Loucy (cell line): ENCODE data around the gene CHCHD6.

Experiments
- H2AFZ ChIP-seq: fragments of 200-600 bp; sonication (generic); 2 replicates; pipeline ENCODE4 v1.6.0; 2016; ENCODE audit warnings: antibody characterized with exemption, mild to moderate bottlenecking, low read length, moderate library complexity
- H3F3A ChIP-seq: fragments of 200-600 bp; 2 replicates; pipeline ENCODE4 v1.6.0; 2016; ENCODE audit warnings: antibody characterized with exemption, low read depth, mild to moderate bottlenecking
- H3K27me3 ChIP-seq: fragments of 200-600 bp; sonication (generic); 2 replicates; pipeline ENCODE4 v1.6.1; 2014; ENCODE audit warnings: low read length, mild to moderate bottlenecking; ENCODE audit not compliant: insufficient read depth, poor library complexity, severe bottlenecking
- H3K36me3 ChIP-seq: fragments of 200-600 bp; sonication (generic); 2 replicates; pipeline ENCODE4 v1.6.1; 2016; ENCODE audit warnings: low read length; ENCODE audit not compliant: insufficient read depth
- H3K4me1 ChIP-seq: fragments of 200-600 bp; sonication (generic); 2 replicates; pipeline ENCODE4 v1.5.1; 2014; ENCODE audit warnings: low read length, mild to moderate bottlenecking; ENCODE audit not compliant: insufficient read depth, poor library complexity, severe bottlenecking
- H3K4me2 ChIP-seq: fragments of 200-600 bp; sonication (generic); 2 replicates; pipeline ENCODE4 v1.6.0; 2014; ENCODE audit warnings: antibody characterized with exemption, low read length, low read depth, mild to moderate bottlenecking; ENCODE audit not compliant: poor library complexity, severe bottlenecking
- H3K4me3 ChIP-seq: fragments of 200-600 bp; sonication (generic); 2 replicates; pipeline ENCODE4 v1.5.1; 2014; ENCODE audit warnings: low read length, mild to moderate bottlenecking, mixed read lengths; ENCODE audit not compliant: poor library complexity, severe bottlenecking
- H3K79me2 ChIP-seq: fragments of 200-600 bp; sonication (generic); 2 replicates; pipeline ENCODE4 v1.6.1; 2014; ENCODE audit warnings: low read length; ENCODE audit not compliant: insufficient read depth
- H3K9ac ChIP-seq: fragments of 200-600 bp; sonication (generic); 2 replicates; pipeline ENCODE4 v1.6.0; 2014; ENCODE audit warnings: mild to moderate bottlenecking, low read depth, low read length, moderate library complexity; ENCODE audit not compliant: poor library complexity, severe bottlenecking
- H3K9me2 ChIP-seq: fragments of 200-600 bp; sonication (generic); replicated peaks from 2 replicates; pipeline ENCODE4 v1.6.1; 2016; ENCODE audit warnings: low read depth, low read length, mixed read lengths
- H3K9me3 ChIP-seq: fragments of 200-600 bp; sonication (generic); 2 replicates; pipeline ENCODE4 v1.6.1; 2014; ENCODE audit warnings: mild to moderate bottlenecking, antibody characterized with exemption, low read length, low read depth; ENCODE audit not compliant: insufficient read depth
- H4K20me1 ChIP-seq: fragments of 200-600 bp; sonication (generic); 2 replicates; pipeline ENCODE4 v1.6.0; 2014; ENCODE audit warnings: antibody characterized with exemption, low read length, mild to moderate bottlenecking; ENCODE audit not compliant: insufficient read depth, poor library complexity, severe bottlenecking
- EZH2phosphoT487 ChIP-seq: fragments of 200-600 bp; IDR thresholded peaks from 2 replicates; pipeline ENCODE4 v1.6.1; 2018; ENCODE audit warnings: antibody characterized with exemption, mild to moderate bottlenecking, moderate library complexity, borderline replicate concordance
- TF ChIP-seq, protein P1 (sequence below): fragments of 200-600 bp; sonication (generic); conservative IDR thresholded peaks from 2 replicates; pipeline ENCODE4 v1.5.1; 2014; ENCODE audit warnings: mild to moderate bottlenecking, antibody characterized with exemption, low read length

Gene CHCHD6

GRCh38 chr3:126691765-126692164, 12.3 kb upstream of the CHCHD6 start:
- TF ChIP-seq, protein P1, sequence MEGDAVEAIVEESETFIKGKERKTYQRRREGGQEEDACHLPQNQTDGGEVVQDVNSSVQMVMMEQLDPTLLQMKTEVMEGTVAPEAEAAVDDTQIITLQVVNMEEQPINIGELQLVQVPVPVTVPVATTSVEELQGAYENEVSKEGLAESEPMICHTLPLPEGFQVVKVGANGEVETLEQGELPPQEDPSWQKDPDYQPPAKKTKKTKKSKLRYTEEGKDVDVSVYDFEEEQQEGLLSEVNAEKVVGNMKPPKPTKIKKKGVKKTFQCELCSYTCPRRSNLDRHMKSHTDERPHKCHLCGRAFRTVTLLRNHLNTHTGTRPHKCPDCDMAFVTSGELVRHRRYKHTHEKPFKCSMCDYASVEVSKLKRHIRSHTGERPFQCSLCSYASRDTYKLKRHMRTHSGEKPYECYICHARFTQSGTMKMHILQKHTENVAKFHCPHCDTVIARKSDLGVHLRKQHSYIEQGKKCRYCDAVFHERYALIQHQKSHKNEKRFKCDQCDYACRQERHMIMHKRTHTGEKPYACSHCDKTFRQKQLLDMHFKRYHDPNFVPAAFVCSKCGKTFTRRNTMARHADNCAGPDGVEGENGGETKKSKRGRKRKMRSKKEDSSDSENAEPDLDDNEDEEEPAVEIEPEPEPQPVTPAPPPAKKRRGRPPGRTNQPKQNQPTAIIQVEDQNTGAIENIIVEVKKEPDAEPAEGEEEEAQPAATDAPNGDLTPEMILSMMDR = no peak
- TF ChIP-seq EZH2phosphoT487 = no peak
- no peak overlapping the region for H3K4me3 ChIP-seq
- no peaks in the 10 kb centered on the region for H3K9me2 ChIP-seq
- H4K20me1 ChIP-seq = no peaks in the 10 kb centered on the region
- H3K27me3 ChIP-seq = no peaks in the 10 kb centered on the region
- H3F3A ChIP-seq = no peaks in the 10 kb centered on the region
- H3K9ac ChIP-seq = no peak overlapping the region
- no peaks in the 10 kb centered on the region for H3K4me1 ChIP-seq
- H3K36me3 ChIP-seq = no peaks in the 10 kb centered on the region
- H3K79me2 ChIP-seq = no peaks in the 10 kb centered on the region
- no peak overlapping the region for H3K4me2 ChIP-seq
- H2AFZ ChIP-seq = no peak overlapping the region
- H3K9me3 ChIP-seq = no peaks in the 10 kb centered on the region

DNA sequence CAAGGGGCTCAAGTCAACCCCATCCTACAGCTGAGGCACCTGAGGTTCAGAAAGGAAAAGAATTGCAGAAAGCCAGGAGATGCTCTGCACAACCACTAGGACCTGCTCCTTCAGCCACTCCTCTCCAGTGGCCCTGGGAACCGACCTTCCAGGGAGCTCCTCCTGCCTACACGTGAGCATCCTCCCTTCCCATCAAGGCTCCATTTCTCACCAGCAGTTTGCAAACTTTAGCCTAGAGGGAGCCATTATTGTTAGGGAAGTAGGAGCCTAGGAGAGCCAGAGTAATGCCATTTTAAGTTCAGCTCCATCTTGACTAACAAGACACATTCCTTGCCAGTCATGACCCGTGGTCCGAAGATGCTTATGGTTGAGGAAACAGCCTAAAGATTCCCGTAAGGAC, 11.2 kb upstream of the CHCHD6 start:
- no peaks in the 10 kb centered on the region for H3K4me1 ChIP-seq
- no peaks in the 10 kb centered on the region for H3K27me3 ChIP-seq
- no peak overlapping the region for H3K4me2 ChIP-seq
- H3F3A ChIP-seq = no peaks in the 10 kb centered on the region
- H3K4me3 ChIP-seq = no peak overlapping the region
- no peaks in the 10 kb centered on the region for H3K79me2 ChIP-seq
- no peaks in the 10 kb centered on the region for H3K9me3 ChIP-seq
- H2AFZ ChIP-seq = no peak overlapping the region
- H3K36me3 ChIP-seq = no peaks in the 10 kb centered on the region
- H4K20me1 ChIP-seq = no peaks in the 10 kb centered on the region
- TF ChIP-seq EZH2phosphoT487 = no peak
- TF ChIP-seq, protein P1 = no peak
- H3K9me2 ChIP-seq = no peaks in the 10 kb centered on the region
- H3K9ac ChIP-seq = no peak overlapping the region

DNA sequence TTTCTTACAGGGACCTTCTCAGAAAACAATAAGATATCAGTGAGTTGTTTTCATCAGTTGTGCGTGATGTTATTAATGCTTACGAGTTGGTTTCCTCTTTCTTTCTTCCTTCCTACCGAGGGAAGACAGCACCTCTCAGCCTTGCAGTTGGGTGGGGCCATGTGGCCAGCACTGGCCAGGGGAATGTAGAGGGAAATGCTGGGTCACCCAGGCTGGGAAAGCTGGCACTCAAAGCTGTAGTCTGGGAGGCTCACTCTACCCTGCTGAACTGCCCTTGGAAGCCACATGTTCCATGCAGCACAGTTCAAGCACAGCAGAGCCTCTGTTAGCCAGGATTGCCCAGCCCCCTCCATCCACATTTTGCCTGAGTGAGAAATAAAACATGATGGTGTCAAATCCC, 10.1 kb upstream of the CHCHD6 start:
- no peaks in the 10 kb centered on the region for H4K20me1 ChIP-seq
- no peak overlapping the region for H3K9ac ChIP-seq
- no peak overlapping the region for H2AFZ ChIP-seq
- H3K9me2 ChIP-seq = no peaks in the 10 kb centered on the region
- H3F3A ChIP-seq = no peaks in the 10 kb centered on the region
- no peaks in the 10 kb centered on the region for H3K9me3 ChIP-seq
- H3K4me2 ChIP-seq = no peak overlapping the region
- no peaks in the 10 kb centered on the region for H3K4me1 ChIP-seq
- no peak overlapping the region for H3K4me3 ChIP-seq
- no peaks in the 10 kb centered on the region for H3K36me3 ChIP-seq
- no peaks in the 10 kb centered on the region for H3K27me3 ChIP-seq
- no peaks in the 10 kb centered on the region for H3K79me2 ChIP-seq
- no peak for TF ChIP-seq EZH2phosphoT487
- TF ChIP-seq, protein P1 = no peak
